Activated CD8-positive, alpha-beta T cell treated with anti-CD3 and anti-CD28 coated beads for 36 hours (primary cell): Measurements from ENCODE around the gene BLOC1S2. TPM values are rescaled to one million over a fixed set of nuclear protein-coding genes. Genes with fewer than 3 reads are reported as not detected.
"Not testable (repeated sequence)": the region's sequence is repeated elsewhere in the genome, so short reads cannot be mapped to it uniquely, and the experiment has no call there.

Source experiments
- ATAC-seq: fragments of 200-7000 bp; cut with Tn5 transposase; one replicate; pipeline ENCODE4 v1.10.0; 2021; ENCODE audit warnings: mild to moderate bottlenecking, moderate library complexity
- CTCF ChIA-PET: fragments of 350-600 bp; sonication (Branson Sonifier 250); formaldehyde crosslinking; loops from one replicate; lab custom pipeline; 2021; ENCODE audit warnings: antibody characterized with exemption; lab: Charles Lee
- POLR2A ChIA-PET: fragments of 350-600 bp; sonication (Branson Sonifier 250); formaldehyde crosslinking; loops from one replicate; lab custom pipeline; 2021; ENCODE audit warnings: antibody characterized with exemption; lab: Charles Lee
- DNase-seq: peaks from one replicate; pipeline ENCODE4 v3.0.0-alpha.2; 2020
- H3K27ac Mint-ChIP-seq: one replicate; pipeline ENCODE4 v1.8.0; 2021; ENCODE audit warnings: mild to moderate bottlenecking, mixed read lengths
- H3K27me3 Mint-ChIP-seq: one replicate; pipeline ENCODE4 v1.8.0; 2021; ENCODE audit warnings: mixed read lengths
- H3K36me3 Mint-ChIP-seq: one replicate; pipeline ENCODE4 v1.8.0; 2021; ENCODE audit warnings: low read depth, mixed read lengths
- H3K4me1 Mint-ChIP-seq: one replicate; pipeline ENCODE4 v1.8.0; 2021; ENCODE audit warnings: low read depth, mixed read lengths
- H3K4me3 Mint-ChIP-seq: one replicate; pipeline ENCODE4 v1.8.0; 2021; ENCODE audit warnings: mild to moderate bottlenecking, moderate library complexity, mixed read lengths
- H3K9me3 Mint-ChIP-seq: one replicate; pipeline ENCODE4 v1.8.0; 2021; ENCODE audit warnings: mixed read lengths
- CTCF ChIP-seq: fragments of 200-600 bp; IDR thresholded peaks from one replicate; pipeline ENCODE4 v1.8.0; 2022; ENCODE audit warnings: antibody characterized with exemption, mild to moderate bottlenecking
- intact Hi-C: fragments of 100-400 bp; cut with micrococcal nuclease; formaldehyde crosslinking; loops from one replicate; pipeline ENCODE4 v1.10.0; 2022
- total RNA-seq, 2 experiments: library from RNA; stranded (reverse); gene quantifications; one replicate each; pipeline ENCODE4 v1.2.3, GENCODE V29; 2021

BLOC1S2 gene
- total RNA-seq, 2 experiments from 2014 or later = 45.1 to 48.6 TPM

DNA sequence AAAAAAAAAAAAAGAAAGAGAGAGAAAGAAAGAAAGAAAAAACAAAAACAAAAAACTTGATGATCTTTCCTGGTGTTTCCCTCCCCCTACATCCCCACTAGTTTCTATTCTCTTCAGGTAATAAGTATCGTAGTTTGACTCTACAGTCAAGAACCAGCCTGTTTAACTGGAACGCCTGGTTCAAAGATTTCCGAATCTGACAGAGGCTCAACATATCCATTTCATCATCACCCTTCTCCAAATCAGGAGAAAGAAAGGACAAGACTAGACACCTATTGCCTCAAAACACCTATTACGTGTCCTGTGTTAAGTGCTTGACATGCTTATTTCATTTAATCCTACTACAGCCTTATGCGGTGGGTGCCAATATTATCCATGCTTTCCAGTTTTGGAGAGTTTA is 20.4 kb upstream of the BLOC1S2 start:
- Mint-ChIP-seq H3K4me1 (no peaks in the 10 kb centered on the region), H3K9me3 (no peaks in the 10 kb centered on the region), H3K27ac (no peak overlapping the region), H3K36me3 (no peaks in the 10 kb centered on the region), H3K27me3 (peaks cover 35% of the 10 kb centered on the region), H3K4me3 (no peak overlapping the region)
- no peak for TF ChIP-seq CTCF
- POLR2A ChIA-PET = no interaction called here
- CTCF ChIA-PET = no interaction called here
- intact Hi-C loops = no loop called here
- no peak for ATAC-seq
- DNase-seq = no peak

DNA sequence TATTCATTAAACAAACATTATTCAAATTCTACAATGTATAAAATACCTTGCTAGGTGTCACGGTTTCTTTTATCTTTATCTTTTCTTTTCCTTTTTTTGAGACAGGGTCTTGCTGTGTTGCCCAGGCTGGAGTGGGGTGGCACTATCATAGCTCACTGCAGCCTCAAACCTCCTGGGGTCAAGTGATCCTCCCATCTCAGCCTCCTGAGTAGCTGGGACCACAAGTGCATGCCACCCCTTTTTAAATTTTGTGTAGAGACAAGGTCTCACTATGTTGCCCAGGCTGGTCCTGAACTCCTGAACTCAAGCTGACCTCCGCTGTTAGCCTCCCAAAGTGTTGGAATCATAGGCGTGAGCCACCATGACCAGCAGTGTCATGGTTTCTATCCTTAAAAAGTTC is 17.9 kb upstream of the BLOC1S2 start:
- Mint-ChIP-seq H3K36me3 (no peaks in the 10 kb centered on the region), H3K9me3 (no peaks in the 10 kb centered on the region), H3K4me3 (no peak overlapping the region), H3K27ac (no peak overlapping the region), H3K27me3 (peaks cover 39% of the 10 kb centered on the region), H3K4me1 (no peaks in the 10 kb centered on the region)
- intact Hi-C loops = no loop called here
- TF ChIP-seq CTCF = no peak
- ChIA-PET POLR2A (interaction anchor here (1.6 kb wide), 1 partner anchor 17 kb away, joined by 3 read pairs; no protein-coding TSS in a partner anchor), CTCF (interaction anchor here (0.9 to 1.8 kb wide), 4 partner anchors 23 to 132 kb away, joined by 3 to 6 read pairs (median 4); no protein-coding TSS in a partner anchor)
- ATAC-seq (no peak), DNase-seq (no peak)

DNA sequence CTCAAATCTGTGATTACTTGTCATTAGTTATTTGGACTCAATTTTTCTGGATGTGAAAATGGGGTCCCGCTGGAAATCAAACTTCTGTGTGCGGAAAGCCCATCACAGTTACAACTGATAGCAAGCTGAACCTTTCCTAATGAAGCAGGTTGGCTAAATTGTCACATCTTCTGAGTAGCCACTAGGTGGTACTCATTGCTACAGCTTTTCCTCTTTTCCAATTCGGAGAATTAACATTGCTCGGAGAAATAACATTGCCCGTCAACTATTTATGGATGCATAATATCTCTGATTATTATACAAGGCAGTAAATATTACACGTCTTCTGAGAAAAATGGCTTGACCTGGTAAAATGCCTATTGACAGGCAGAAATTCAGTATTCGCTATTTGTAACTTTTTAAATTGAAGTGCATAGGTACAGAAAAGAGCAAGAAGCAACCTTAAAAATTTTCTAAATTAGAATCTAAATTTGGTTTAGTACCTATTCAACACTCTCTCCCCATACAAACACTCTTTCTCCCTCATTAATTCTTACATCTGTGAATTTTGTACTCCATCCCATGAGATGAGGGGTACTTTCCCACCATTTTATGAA is 17.3 kb upstream of the BLOC1S2 start:
- no peak overlapping the region for H3K4me3 Mint-ChIP-seq
- H3K27ac Mint-ChIP-seq = no peak overlapping the region
- H3K9me3 Mint-ChIP-seq = no peaks in the 10 kb centered on the region
- peak; percentile 52 for TF ChIP-seq CTCF
- intact Hi-C loops = no loop called here
- no peaks in the 10 kb centered on the region for H3K36me3 Mint-ChIP-seq
- ATAC-seq (no peak), DNase-seq (no peak)
- peaks cover 39% of the 10 kb centered on the region for H3K27me3 Mint-ChIP-seq
- ChIA-PET POLR2A (interaction anchor here (1.6 kb wide), 1 partner anchor 17 kb away, joined by 3 read pairs; no protein-coding TSS in a partner anchor), CTCF (interaction anchor here (0.6 to 2.4 kb wide), 11 partner anchors 9 to 215 kb away, joined by 3 to 7 read pairs (median 3); no protein-coding TSS in a partner anchor)
- H3K4me1 Mint-ChIP-seq = no peaks in the 10 kb centered on the region

DNA sequence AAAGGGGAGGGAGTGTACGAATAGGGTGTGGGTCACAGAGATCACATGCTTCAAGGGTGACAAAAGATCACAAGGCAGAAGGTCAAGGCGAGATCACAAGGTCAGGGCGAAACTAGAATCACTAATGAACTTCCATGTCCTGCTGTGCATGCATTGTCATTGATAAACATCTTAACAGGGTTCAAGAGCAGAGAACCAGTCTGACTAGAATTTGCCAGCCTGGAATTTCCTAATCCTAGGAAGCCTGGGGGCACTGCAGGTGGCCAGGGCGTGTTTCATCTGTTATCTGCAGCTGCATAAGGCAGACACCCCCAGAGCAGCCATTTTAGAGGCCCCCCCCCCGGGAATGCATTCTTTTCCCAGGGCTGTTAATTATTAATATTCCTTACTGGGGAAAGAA is 14.6 kb upstream of the BLOC1S2 start:
- H3K4me1 Mint-ChIP-seq, H3K27ac Mint-ChIP-seq, DNase-seq, CTCF ChIA-PET, H3K36me3 Mint-ChIP-seq, intact Hi-C loops, H3K9me3 Mint-ChIP-seq, ATAC-seq, H3K4me3 Mint-ChIP-seq, POLR2A ChIA-PET: not testable (repeated sequence)
- peaks cover 33% of the 10 kb centered on the region for H3K27me3 Mint-ChIP-seq

DNA sequence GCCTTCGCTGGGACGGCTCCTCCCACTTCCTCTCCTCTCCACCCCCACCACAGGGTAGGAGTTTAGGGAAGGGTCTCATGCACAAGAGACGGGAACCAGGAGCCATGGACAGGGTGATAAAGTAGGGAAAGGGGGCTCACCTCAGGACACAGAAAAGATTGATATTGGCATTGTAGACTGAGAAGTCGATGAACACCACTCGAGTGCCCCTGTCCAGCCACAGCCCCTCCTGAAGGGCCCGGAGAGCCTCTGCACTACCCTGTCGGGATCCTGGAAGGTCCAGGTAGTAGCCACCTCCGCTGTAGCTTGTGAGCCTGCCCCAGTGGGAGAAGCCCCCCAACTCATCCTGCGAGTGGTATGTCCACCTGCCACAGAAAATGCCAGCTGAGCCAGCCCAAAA is 10.8 kb upstream of the BLOC1S2 start:
- intact Hi-C loops = no loop called here
- Mint-ChIP-seq H3K27me3 (peaks cover 23% of the 10 kb centered on the region), H3K4me3 (no peak overlapping the region), H3K4me1 (no peaks in the 10 kb centered on the region), H3K27ac (no peak overlapping the region), H3K36me3 (no peaks in the 10 kb centered on the region), H3K9me3 (no peaks in the 10 kb centered on the region)
- CTCF ChIA-PET = interaction anchor here (1.2 to 1.8 kb wide), 3 partner anchors 10 to 221 kb away, joined by 3 to 5 read pairs (median 5); no protein-coding TSS in a partner anchor
- DNase-seq (no peak), ATAC-seq (no peak)
- POLR2A ChIA-PET = interaction anchor here (0.7 to 1.6 kb wide), 3 partner anchors 8 to 28 kb away, joined by 3 to 6 read pairs (median 3); no protein-coding TSS in a partner anchor
- TF ChIP-seq CTCF = no peak
